Left renal cortex interstitium (tissue), 4 donors: ENCODE data around the gene CENPI. TPM values are rescaled to one million over a fixed set of nuclear protein-coding genes. Genes with fewer than 3 reads are reported as not detected.
A peak's percentile ranks its signal among the peaks of the same experiment; 100 is the strongest.
"Not testable (repeated sequence)": the region's sequence is repeated elsewhere in the genome, so short reads cannot be mapped to it uniquely, and the experiment has no call there.

ENCODE experiments used
- DNase-seq, 4 donors: peaks; one replicate each; pipeline ENCODE4 v3.0.0-alpha.2; 2013; ENCODE audit warnings: low read depth in 4 of 4, low spot score in 2 of 4, missing footprints in 1 of 4
- polyA plus RNA-seq, 4 donors: library from polyadenylated mRNA; unstranded; fragments of 120-200 nt; gene quantifications; one replicate each; pipeline ENCODE4 v1.2.1, GENCODE V29; 2013; ENCODE audit not compliant: insufficient read length in 4 of 4

The CENPI gene
- 1 to 10 TPM; 7.3 to 9.9 (median 8.4) TPM for polyA plus RNA-seq

- DNase-seq = peak; percentile 58 to 83 (median 74)
Observed at GRCh38 chrX:101097546-101098453, at the start of gene CENPI. TSS of gene CENPI (plus strand) at chrX:101098204. CDS start at chrX:101101071, 2,867 bp downstream.

- DNase-seq = peak in 2 of 4 donors; percentile 1 to 4
Observed at GRCh38 chrX:101051153-101051548, 46.9 kb upstream of the CENPI start.

- peak; percentile 9 to 49 (median 36) for DNase-seq
Observed at GRCh38 chrX:101051549-101052302, 46.3 kb upstream of the CENPI start, which contains the start of gene TRMT2B. TSS of gene TRMT2B (minus strand) at chrX:101052111. CDS start at chrX:101042289, 9,822 bp downstream.

- not testable (repeated sequence) for DNase-seq
Observed at GRCh38 chrX:101056551-101056950, 41.5 kb upstream of the CENPI start.

- DNase-seq = no peak
Observed at GRCh38 chrX:101057093-101057714, 40.8 kb upstream of the CENPI start.

GRCh38 chrX:101062176-101062575 is 35.8 kb upstream of the CENPI start:
- no peak for DNase-seq

GRCh38 chrX:101071582-101071981 is 26.4 kb upstream of the CENPI start:
- DNase-seq = no peak

- peak in 2 of 4 donors; percentile 19 to 20 for DNase-seq
Observed at GRCh38 chrX:101078716-101079598, 19.0 kb upstream of the CENPI start, which contains the start of gene TMEM35A. TSS of gene TMEM35A (plus strand) at chrX:101078879. CDS start at chrX:101079003, 124 bp downstream.

- no peak for DNase-seq
Observed at GRCh38 chrX:101079736-101080270, 18.2 kb upstream of the CENPI start.

GRCh38 chrX:101080326-101081124 is 17.5 kb upstream of the CENPI start:
- DNase-seq = no peak

GRCh38 chrX:101081231-101081630 is 16.8 kb upstream of the CENPI start:
- no peak for DNase-seq

- DNase-seq = no peak
Observed at GRCh38 chrX:101091817-101092216, 6.2 kb upstream of the CENPI start.

- DNase-seq = no peak
Observed at GRCh38 chrX:101108284-101108683, 10.3 kb downstream of the CENPI start.

- no peak for DNase-seq
Observed at GRCh38 chrX:101117701-101118100, 19.7 kb downstream of the CENPI start.

GRCh38 chrX:101136235-101136634 is 38.2 kb downstream of the CENPI start:
- no peak for DNase-seq
